Fibroblast of upper back skin (primary cell): ENCODE results near the gene GLUD2.
"Not testable (repeated sequence)": the region's sequence is repeated elsewhere in the genome, so short reads cannot be mapped to it uniquely, and the experiment has no call there.

Source experiments
- DNase-seq: peaks from one replicate; pipeline ENCODE4 v3.0.0-alpha.2; 2013

Gene GLUD2

GRCh38 chrX:121047441-121048419, at the start of gene GLUD2:
Gene GLUD2, plus strand, starts transcription at chrX:121047610. Its CDS starts 75 bp downstream, at chrX:121047685.
- peak; percentile 5 for DNase-seq

GRCh38 chrX:120999413-120999812, 48.0 kb upstream of the GLUD2 start:
- no peak for DNase-seq

- DNase-seq: peak; percentile 24
These were observed 46.8 kb upstream of the GLUD2 start for GRCh38 chrX:121000589-121000988.

GRCh38 chrX:121008920-121009319, 38.5 kb upstream of the GLUD2 start:
- no peak for DNase-seq

- DNase-seq: no peak
These were observed 37.6 kb upstream of the GLUD2 start for GRCh38 chrX:121009764-121010163.

GRCh38 chrX:121010218-121010617, 37.2 kb upstream of the GLUD2 start:
- no peak for DNase-seq

GRCh38 chrX:121011254-121011653, 36.2 kb upstream of the GLUD2 start:
- DNase-seq: no peak

- no peak for DNase-seq
These were observed 33.4 kb upstream of the GLUD2 start for GRCh38 chrX:121013897-121014455.

- DNase-seq: no peak
These were observed 32.6 kb upstream of the GLUD2 start for GRCh38 chrX:121014826-121015225.

GRCh38 chrX:121028419-121028818, 19.0 kb upstream of the GLUD2 start:
- no peak for DNase-seq

- no peak for DNase-seq
These were observed 17.3 kb upstream of the GLUD2 start for GRCh38 chrX:121030083-121030482.

GRCh38 chrX:121032531-121032930, 14.9 kb upstream of the GLUD2 start:
- no peak for DNase-seq

- peak; percentile 41 for DNase-seq
These were observed 11.3 kb upstream of the GLUD2 start for GRCh38 chrX:121036137-121036536.

GRCh38 chrX:121036951-121037350, 10.5 kb upstream of the GLUD2 start:
- no peak for DNase-seq

- DNase-seq: no peak
These were observed 3.4 kb downstream of the GLUD2 start for GRCh38 chrX:121050781-121051180.

GRCh38 chrX:121052122-121052521, 4.7 kb downstream of the GLUD2 start:
- DNase-seq: no peak

- DNase-seq: no peak
These were observed 14.9 kb downstream of the GLUD2 start for GRCh38 chrX:121062289-121062688.

GRCh38 chrX:121064579-121064978, 17.2 kb downstream of the GLUD2 start:
- DNase-seq: no peak

- DNase-seq: not testable (repeated sequence)
These were observed 36.8 kb downstream of the GLUD2 start for GRCh38 chrX:121084247-121084646.

GRCh38 chrX:121084903-121085611, 37.6 kb downstream of the GLUD2 start:
- no peak for DNase-seq

- DNase-seq: no peak
These were observed 38.2 kb downstream of the GLUD2 start for GRCh38 chrX:121085612-121086010.

- no peak for DNase-seq
These were observed 45.6 kb downstream of the GLUD2 start for GRCh38 chrX:121093011-121093410.
